DMS 273 (cell line): ENCODE results near the gene BLVRA.
"Not testable (repeated sequence)": the region's sequence is repeated elsewhere in the genome, so short reads cannot be mapped to it uniquely, and the experiment has no call there.

Source experiments
- DNase-seq: peaks from one replicate; lab custom pipeline; 2025; ENCODE audit not compliant: unreplicated experiment; lab: John Stamatoyannopoulos, UW

BLVRA gene

GRCh38 chr7:43768887-43769272, 10.4 kb downstream of the BLVRA start:
- no peak for DNase-seq

- DNase-seq: no peak
These were observed 10.8 kb downstream of the BLVRA start for GRCh38 chr7:43769281-43769680.

DNA sequence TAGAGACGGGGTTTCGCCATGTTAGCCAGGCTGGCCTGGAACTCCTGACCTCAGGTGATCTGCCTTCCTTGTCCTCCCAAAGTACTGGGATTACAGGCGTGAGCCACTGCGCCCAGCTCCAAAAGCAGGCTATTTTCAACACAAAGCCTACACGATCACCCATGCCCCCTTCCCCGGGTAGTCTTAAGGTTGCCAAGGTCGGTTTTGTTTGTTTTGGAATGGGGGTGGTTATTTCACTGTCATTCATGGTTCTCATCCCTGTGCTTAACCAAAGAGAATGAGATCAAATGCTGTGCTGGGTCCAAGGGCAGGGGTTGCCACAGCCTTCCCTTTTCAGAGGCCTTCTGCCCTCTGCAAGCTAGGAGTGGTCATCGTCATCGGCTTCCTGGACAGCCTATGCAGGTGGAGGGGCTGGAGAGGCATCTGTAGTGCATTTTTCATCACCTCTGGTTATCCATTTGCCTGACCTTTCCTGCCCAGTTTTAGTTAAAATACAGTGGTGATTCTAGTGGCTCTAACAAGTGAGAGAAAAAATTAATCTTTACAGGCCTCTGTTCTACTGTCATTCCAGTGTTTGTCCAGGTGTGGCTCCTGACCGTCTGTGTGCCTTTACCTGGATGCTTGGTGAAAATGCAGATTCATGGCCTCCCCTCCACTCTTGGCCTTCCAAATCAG, 11.4 kb downstream of the BLVRA start:
- no peak for DNase-seq

GRCh38 chr7:43771128-43771527, 12.6 kb downstream of the BLVRA start:
- DNase-seq: no peak

GRCh38 chr7:43771573-43771972, 13.1 kb downstream of the BLVRA start:
- no peak for DNase-seq

DNA sequence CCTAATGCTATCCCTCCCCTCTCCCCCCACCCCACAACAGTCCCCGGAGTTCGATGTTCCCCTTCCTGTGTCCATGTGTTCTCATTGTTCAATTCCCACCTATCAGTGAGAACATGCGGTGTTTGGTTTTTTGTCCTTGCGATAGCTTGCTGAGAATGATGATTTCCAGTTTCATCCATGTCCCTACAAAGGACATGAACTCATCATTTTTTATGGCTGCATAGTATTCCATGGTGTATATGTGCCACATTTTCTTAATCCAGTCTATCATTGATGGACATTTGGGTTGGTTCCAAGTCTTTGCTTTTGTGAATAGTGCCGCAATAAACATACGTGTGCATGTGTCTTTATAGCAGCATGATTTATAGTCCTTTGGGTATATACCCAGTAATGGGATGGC, 14.8 kb downstream of the BLVRA start:
- not testable (repeated sequence) for DNase-seq

DNA sequence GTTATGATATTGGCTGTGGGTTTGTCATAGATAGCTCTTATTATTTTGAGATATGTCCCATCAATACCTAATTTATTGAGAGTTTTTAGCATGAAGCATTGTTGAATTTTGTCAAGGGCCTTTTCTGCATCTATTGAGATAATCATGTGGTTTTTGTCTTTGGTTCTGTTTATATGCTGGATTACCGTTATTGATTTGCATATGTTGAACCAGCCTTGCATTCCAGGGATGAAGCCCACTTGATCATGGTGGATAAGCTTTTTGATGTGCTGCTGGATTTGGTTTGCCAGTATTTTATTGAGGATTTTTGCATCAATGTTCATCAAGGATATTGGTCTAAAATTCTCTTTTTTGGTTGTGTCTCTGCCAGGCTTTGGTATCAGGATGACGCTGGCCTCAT, 16.8 kb downstream of the BLVRA start:
- DNase-seq: not testable (repeated sequence)

DNA sequence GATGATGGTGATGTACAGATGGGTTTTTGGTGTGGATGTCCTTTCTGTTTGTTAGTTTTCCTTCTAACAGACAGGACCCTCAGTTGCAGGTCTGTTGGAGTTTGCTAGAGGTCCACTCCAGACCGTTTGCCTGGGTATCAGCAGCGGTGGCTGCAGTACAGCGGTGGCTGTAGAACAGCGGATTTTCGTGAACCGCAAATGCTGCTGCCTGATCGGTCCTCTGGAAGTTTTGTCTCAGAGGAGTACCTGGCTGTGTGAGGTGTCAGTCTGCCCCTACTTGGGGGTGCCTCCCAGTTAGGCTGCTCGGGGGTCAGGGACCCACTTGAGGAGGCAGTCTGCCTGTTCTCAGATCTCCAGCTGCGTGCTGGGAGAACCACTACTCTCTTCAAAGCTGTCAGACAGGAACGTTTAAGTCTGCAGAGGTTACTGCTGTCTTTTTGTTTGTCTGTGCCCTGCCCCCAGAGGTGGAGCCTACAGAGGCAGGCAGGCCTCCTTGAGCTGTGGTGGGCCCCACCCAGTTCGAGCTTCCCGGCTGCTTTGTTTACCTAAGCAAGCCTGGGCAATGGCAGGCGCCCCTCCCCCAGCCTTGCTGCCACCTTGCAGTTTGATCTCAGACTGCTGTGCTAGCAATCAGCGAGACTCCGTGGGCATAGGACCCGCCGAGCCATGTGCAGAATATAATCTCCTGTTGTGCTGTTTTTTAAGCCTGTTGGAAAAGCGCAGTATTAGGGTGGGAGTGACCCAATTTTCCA, 20.0 kb downstream of the BLVRA start:
- not testable (repeated sequence) for DNase-seq

DNA sequence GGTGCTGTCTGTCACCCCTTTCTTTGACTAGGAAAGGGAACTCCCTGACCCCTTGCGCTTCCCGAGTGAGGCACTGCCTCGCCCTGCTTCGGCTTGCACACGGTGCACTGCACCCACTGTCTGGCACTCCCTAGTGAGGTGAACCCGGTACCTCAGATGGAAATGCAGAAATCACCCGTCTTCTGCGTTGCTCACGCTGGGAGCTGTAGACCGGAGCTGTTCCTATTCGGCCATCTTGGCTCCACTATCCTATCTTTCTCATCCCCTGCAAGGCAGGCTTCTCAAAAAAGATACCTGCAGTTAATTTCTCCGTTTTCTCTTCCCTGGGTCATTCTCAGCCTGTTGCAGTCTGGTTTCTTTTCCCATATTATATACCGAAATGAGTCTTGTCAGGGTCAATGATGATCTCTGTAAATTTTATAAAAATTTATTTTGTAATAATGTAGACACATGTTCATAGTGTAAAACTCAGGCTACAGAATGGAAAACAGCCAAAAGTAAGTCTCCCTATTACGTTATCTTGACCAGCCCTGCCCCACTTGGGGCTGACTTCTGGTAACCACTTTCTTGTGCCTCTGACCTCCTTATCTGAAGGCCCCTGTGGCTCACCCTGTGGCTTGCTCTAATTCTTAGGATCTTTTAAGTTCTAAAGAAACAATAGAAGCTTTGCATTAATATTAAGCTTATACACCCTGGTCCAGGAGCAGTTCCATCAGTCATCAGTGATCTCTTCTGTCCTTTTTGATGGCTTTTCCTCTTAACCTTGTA, 20.7 kb downstream of the BLVRA start:
- DNase-seq: no peak

DNA sequence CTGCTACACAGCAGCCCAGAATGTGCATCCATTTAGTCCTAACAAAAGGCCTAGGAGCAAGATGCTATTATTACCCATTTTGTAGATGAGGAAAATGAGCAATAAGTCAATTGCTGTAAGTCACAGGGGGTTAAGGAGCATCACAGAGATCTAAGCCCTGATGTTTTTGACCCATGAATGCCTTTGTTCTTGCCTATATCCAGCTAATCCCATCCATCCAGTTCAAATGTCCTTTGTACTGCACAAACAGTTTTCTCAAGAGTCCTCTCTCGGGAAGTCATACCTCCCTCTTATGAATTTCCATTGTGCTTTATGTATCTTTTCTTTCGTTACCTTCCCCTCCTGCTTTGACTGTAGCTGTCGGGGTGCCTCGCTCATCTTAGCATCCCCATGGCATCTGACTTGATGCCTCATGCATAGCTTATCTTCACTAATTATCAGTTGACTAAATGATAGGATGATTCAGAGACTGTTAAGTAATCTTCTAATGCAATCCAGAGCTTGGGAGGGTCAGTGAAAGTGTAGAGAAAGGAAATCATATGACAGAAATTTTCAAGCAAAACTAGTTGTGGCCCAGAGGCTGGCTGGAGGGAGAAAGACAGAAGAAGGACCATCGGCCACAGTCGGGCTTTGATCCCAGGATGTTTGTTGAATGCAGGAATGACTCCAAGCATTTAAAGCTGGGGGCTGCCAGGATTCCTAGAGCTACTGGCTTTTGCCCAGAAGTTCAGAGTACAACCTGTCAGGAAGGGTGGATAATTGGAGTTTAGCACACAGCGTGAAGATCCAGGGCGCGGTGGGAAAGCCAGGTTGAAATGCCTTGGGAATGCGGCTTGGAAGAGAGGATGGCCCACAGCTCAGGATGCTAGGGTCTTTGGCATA, 23.5 kb downstream of the BLVRA start:
- DNase-seq: no peak

DNA sequence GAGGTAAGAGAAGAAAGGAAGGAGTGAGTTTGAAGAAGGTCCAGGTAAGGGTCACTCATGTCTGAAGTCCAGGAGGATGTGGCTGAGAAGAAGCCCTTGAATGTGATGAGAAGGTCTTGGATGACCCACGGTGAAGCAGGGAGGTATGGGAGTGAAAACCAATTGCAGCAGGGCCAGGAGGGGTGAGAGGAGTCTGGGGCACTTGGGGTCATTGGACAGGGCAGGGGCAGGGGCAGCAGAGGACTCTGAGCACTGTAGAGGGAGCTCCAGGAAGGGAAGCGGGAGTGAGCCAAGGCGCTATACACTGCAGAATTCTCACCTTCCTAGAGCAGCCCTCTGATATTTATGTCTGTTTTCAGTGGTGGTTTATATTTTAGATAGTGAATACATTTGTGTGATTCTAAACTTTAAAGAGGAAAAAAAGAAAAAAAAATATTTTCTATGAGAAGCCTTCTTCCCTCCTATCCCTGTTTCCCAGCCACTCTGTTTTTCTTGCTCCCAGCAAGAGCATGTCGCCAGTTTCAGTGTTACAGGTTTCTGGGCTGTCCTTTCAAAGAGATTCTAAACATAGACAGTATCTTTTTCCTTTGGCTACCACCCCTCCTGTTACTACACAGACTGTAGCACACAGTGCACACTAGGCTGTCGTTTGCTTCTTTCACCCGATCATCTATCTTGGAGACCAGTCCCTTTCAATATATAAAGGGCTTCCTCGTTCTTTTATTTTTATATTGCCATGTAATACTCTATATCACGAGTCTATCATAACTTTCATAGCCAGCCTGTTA, 24.5 kb downstream of the BLVRA start:
- no peak for DNase-seq

- no peak for DNase-seq
These were observed 25.6 kb downstream of the BLVRA start for GRCh38 chr7:43784030-43784584.

DNA sequence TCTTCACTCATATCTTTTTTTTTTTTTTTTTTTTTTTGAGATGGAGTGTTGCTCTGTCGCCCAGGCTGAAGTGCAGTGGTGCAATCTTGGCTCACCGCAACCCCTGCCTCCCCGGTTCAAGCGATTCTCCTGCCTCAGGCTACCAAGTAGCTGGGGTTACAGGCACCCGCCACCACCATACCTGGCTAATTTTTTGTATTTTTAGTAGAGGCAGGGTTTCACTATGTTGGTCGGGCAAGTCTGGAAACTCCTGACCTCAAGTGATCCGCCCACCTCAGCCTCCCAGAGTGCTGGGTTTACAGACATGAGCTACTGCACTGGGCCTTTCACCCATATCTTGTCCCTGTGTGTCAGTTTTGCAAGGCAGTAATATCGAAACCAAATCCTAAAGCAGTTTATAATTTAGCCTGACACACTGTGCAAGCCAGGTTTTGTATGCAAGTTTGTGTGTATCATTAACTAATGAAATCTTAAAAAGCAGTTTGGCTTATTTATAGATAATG, 26.2 kb downstream of the BLVRA start:
- DNase-seq: not testable (repeated sequence)

GRCh38 chr7:43785420-43785819, 26.9 kb downstream of the BLVRA start:
- DNase-seq: no peak

- no peak for DNase-seq
These were observed 29.3 kb downstream of the BLVRA start for GRCh38 chr7:43787771-43788170.

DNA sequence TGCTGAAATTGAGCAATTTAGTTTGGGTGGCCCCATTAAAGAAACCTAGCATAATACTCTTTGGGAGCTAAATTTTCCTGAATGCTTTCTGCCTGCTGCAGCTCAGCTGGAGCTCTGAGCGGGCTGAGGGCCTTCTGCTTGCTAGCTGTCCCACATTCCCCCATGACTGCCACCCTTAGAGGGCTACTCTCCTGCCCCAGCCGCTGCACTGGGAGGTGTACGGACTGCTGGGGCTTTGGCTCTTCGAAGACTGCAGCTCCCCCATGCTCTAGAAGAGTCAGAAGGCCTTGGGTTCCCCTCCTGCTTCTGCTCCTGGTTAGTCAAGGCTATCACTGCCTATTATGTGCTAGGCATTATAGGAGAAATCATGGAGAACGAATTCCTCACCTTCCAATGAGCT, 31.5 kb downstream of the BLVRA start:
- DNase-seq: no peak

GRCh38 chr7:43790834-43791233, 32.4 kb downstream of the BLVRA start:
- DNase-seq: no peak

GRCh38 chr7:43791665-43792064, 33.2 kb downstream of the BLVRA start:
- no peak for DNase-seq

GRCh38 chr7:43792471-43793150, 34.1 kb downstream of the BLVRA start:
- DNase-seq: no peak
